Measurements from ENCODE around the gene INPP4A. TPM values are rescaled to one million over a fixed set of nuclear protein-coding genes. Genes with fewer than 3 reads are reported as not detected.

The INPP4A gene
- polyA plus RNA-seq, 1 donor (not counting 4 experiments of a cell fraction or from before 2014, with no cell fraction given) = 10.7 TPM

- no peak overlapping the region for H3K9ac ChIP-seq (ENCODE audit: control insufficient read depth, extremely low read depth, insufficient read depth, low read length)
- FAIRE-seq = no peak
- no peak overlapping the region for H2AFZ ChIP-seq (ENCODE audit: control insufficient read depth, low read length)
- no peak overlapping the region for H3K4me3 ChIP-seq (ENCODE audit: control insufficient read depth in 2 of 3, extremely low read depth in 1 of 3, insufficient read depth in 2 of 3, low read depth in 1 of 3, low read length in 3 of 3)
- dilution Hi-C loops (cut with MboI; ENCODE audit: extremely low pct_ligation_motif_present, low sequenced_read_pairs) = no loop called here
- no peak overlapping the region for H3K27ac ChIP-seq (ENCODE audit: control insufficient read depth, insufficient read depth, low read length)
- H3K27me3 ChIP-seq (ENCODE audit: control insufficient read depth, extremely low read depth, insufficient read depth, low read length) = no peaks in the 10 kb centered on the region
- H3K4me1 ChIP-seq (ENCODE audit: control insufficient read depth, extremely low read depth, insufficient read depth, low read length) = no peaks in the 10 kb centered on the region
- no peak overlapping the region for H3K4me2 ChIP-seq (ENCODE audit: control insufficient read depth, extremely low read depth, insufficient read depth, low read depth, low read length)
- no peaks in the 10 kb centered on the region for H3K9me3 ChIP-seq (ENCODE audit: control insufficient read depth, low read depth, low read length)
- no peaks in the 10 kb centered on the region for H3K79me2 ChIP-seq (ENCODE audit: control insufficient read depth, insufficient read depth, low read length)
- TF ChIP-seq CTCF (optimal IDR thresholded peaks at IDR 0.05 in 1 of 3, IDR thresholded peaks at IDR 0.05 in 1 of 3, conservative IDR thresholded peaks at IDR 0.05 in 1 of 3; ENCODE audit: extremely low read depth in 1 of 3, insufficient read depth in 2 of 3, low read length in 3 of 3) (no peak), EZH2 (IDR thresholded peaks at IDR 0.05; ENCODE audit: low read length) (no peak)
- no peaks in the 10 kb centered on the region for H4K20me1 ChIP-seq (ENCODE audit: control insufficient read depth, extremely low read depth, insufficient read depth, low read length)
- no peak for DNase-seq (ENCODE audit: low read depth, low spot score)
- peaks cover 15 to 17% of the 10 kb centered on the region in 2 experiments for H3K36me3 ChIP-seq (ENCODE audit: control insufficient read depth in 2 of 2, extremely low read depth in 1 of 2, insufficient read depth in 2 of 2, low read length in 2 of 2)
- H3K9me1 ChIP-seq (ENCODE audit: control insufficient read depth, extremely low read depth, insufficient read depth, low read length) = no peaks in the 10 kb centered on the region
These were observed 108.0 kb downstream of the INPP4A start for GRCh38 chr2:98552499-98553179.

GRCh38 chr2:98554116-98554861 lies 109.6 kb downstream of the INPP4A start:
- TF ChIP-seq CTCF (optimal IDR thresholded peaks at IDR 0.05 in 1 of 3, IDR thresholded peaks at IDR 0.05 in 1 of 3, conservative IDR thresholded peaks at IDR 0.05 in 1 of 3; ENCODE audit: extremely low read depth in 1 of 3, insufficient read depth in 2 of 3, low read length in 3 of 3) (no peak), EZH2 (IDR thresholded peaks at IDR 0.05; ENCODE audit: low read length) (no peak)
- H3K36me3 ChIP-seq (ENCODE audit: control insufficient read depth in 2 of 2, extremely low read depth in 1 of 2, insufficient read depth in 2 of 2, low read length in 2 of 2) = peaks cover 15 to 19% of the 10 kb centered on the region in 2 experiments
- no peaks in the 10 kb centered on the region for H3K4me1 ChIP-seq (ENCODE audit: control insufficient read depth, extremely low read depth, insufficient read depth, low read length)
- no peak overlapping the region for H2AFZ ChIP-seq (ENCODE audit: control insufficient read depth, low read length)
- H3K27me3 ChIP-seq (ENCODE audit: control insufficient read depth, extremely low read depth, insufficient read depth, low read length) = no peaks in the 10 kb centered on the region
- H3K4me3 ChIP-seq (ENCODE audit: control insufficient read depth in 2 of 3, extremely low read depth in 1 of 3, insufficient read depth in 2 of 3, low read depth in 1 of 3, low read length in 3 of 3) = no peak overlapping the region
- no peak for FAIRE-seq
- H3K27ac ChIP-seq (ENCODE audit: control insufficient read depth, insufficient read depth, low read length) = no peak overlapping the region
- dilution Hi-C loops (cut with MboI; ENCODE audit: extremely low pct_ligation_motif_present, low sequenced_read_pairs) = no loop called here
- DNase-seq (ENCODE audit: low read depth, low spot score) = no peak
- H3K9ac ChIP-seq (ENCODE audit: control insufficient read depth, extremely low read depth, insufficient read depth, low read length) = no peak overlapping the region
- H3K9me1 ChIP-seq (ENCODE audit: control insufficient read depth, extremely low read depth, insufficient read depth, low read length) = no peaks in the 10 kb centered on the region
- H3K79me2 ChIP-seq (ENCODE audit: control insufficient read depth, insufficient read depth, low read length) = no peaks in the 10 kb centered on the region
- no peaks in the 10 kb centered on the region for H3K9me3 ChIP-seq (ENCODE audit: control insufficient read depth, low read depth, low read length)
- H3K4me2 ChIP-seq (ENCODE audit: control insufficient read depth, extremely low read depth, insufficient read depth, low read depth, low read length) = no peak overlapping the region
- no peaks in the 10 kb centered on the region for H4K20me1 ChIP-seq (ENCODE audit: control insufficient read depth, extremely low read depth, insufficient read depth, low read length)
